A673 (cell line): Measurements from ENCODE around the gene HDAC1. TPM values are rescaled to one million over a fixed set of nuclear protein-coding genes. Genes with fewer than 3 reads are reported as not detected.

Experiments
- BruUV-seq: library from RNA; stranded (reverse); fragments of 400-500 nt; replicated peaks from 2 replicates; lab custom pipeline; 2021; lab: Mats Ljungman, UMichigan
- CTCF ChIA-PET: fragments of 300-600 bp; sonication (Branson Sonifier 250); formaldehyde crosslinking; loops from one replicate; lab custom pipeline; 2022; ENCODE audit warnings: antibody characterized with exemption; lab: Charles Lee
- POLR2A ChIA-PET: fragments of 300-600 bp; sonication (Branson Sonifier 250); formaldehyde crosslinking; loops from one replicate; lab custom pipeline; 2022; ENCODE audit warnings: antibody characterized with exemption; ENCODE audit not compliant: low non-redundant PET; lab: Charles Lee
- DNase-seq: peaks from one replicate; pipeline ENCODE4 v3.0.0-alpha.2; 2015; ENCODE audit warnings: low spot score
- H3K27ac ChIP-seq: fragments of 200-600 bp; sonication (generic); 2 replicates; pipeline ENCODE4 v1.5.1; 2016; ENCODE audit warnings: mixed run types, low read depth, mild to moderate bottlenecking, mixed read lengths, antibody characterized with exemption, low read length; ENCODE audit not compliant: poor library complexity, severe bottlenecking
- H3K27me3 ChIP-seq: fragments of 200-600 bp; sonication (generic); replicated peaks from 2 replicates; pipeline ENCODE4 v1.6.1; 2017; ENCODE audit warnings: mixed run types, low read depth, mild to moderate bottlenecking, mixed read lengths, antibody characterized with exemption, low read length; ENCODE audit not compliant: insufficient read depth, poor library complexity
- H3K36me3 ChIP-seq: fragments of 200-600 bp; sonication (generic); 2 replicates; pipeline ENCODE4 v1.6.1; 2016; ENCODE audit warnings: mixed run types, mild to moderate bottlenecking, mixed read lengths, antibody characterized with exemption, low read length; ENCODE audit not compliant: insufficient read depth, poor library complexity, severe bottlenecking
- H3K4me1 ChIP-seq: fragments of 200-600 bp; sonication (generic); 2 replicates; pipeline ENCODE4 v1.6.1; 2017; ENCODE audit warnings: mixed run types, mild to moderate bottlenecking, mixed read lengths, antibody characterized with exemption, low read length; ENCODE audit not compliant: insufficient read depth, poor library complexity, severe bottlenecking
- H3K4me3 ChIP-seq: fragments of 200-600 bp; sonication (generic); 2 replicates; pipeline ENCODE4 v1.5.1; 2016; ENCODE audit warnings: low read depth, mixed run types, mild to moderate bottlenecking, mixed read lengths, low read length; ENCODE audit not compliant: poor library complexity, severe bottlenecking
- H3K9me3 ChIP-seq: fragments of 200-600 bp; sonication (generic); 2 replicates; pipeline ENCODE4 v1.6.1; 2016; ENCODE audit warnings: mixed run types, low read depth, mild to moderate bottlenecking, mixed read lengths, antibody characterized with exemption, low read length; ENCODE audit not compliant: poor library complexity, severe bottlenecking
- EZH2 ChIP-seq: fragments of 200-600 bp; sonication (generic); IDR thresholded peaks from 2 replicates; pipeline ENCODE4 v1.6.1; 2017; ENCODE audit warnings: borderline replicate concordance, low read depth, mild to moderate bottlenecking, mixed read lengths, antibody characterized with exemption, low read length; ENCODE audit not compliant: poor library complexity, severe bottlenecking
- intact Hi-C: fragments of 100-400 bp; cut with micrococcal nuclease; formaldehyde crosslinking; loops from one replicate; pipeline ENCODE4 v1.10.0; 2022; ENCODE audit not compliant: unreplicated experiment
- total RNA-seq: library from RNA; stranded (reverse); gene quantifications from 2 replicates; pipeline ENCODE4 v1.2.3, GENCODE V29; 2021
- TF ChIP-seq, protein P1 (sequence below): fragments of 300-800, 200-600 bp; sonication (generic); conservative IDR thresholded peaks from 2 replicates; pipeline ENCODE4 v1.5.1; 2017; ENCODE audit warnings: low read depth, mild to moderate bottlenecking, antibody characterized with exemption, low read length, moderate library complexity, mixed read lengths

The HDAC1 gene
- total RNA-seq, 1 experiment from 2014 or later: 195 TPM

DNA sequence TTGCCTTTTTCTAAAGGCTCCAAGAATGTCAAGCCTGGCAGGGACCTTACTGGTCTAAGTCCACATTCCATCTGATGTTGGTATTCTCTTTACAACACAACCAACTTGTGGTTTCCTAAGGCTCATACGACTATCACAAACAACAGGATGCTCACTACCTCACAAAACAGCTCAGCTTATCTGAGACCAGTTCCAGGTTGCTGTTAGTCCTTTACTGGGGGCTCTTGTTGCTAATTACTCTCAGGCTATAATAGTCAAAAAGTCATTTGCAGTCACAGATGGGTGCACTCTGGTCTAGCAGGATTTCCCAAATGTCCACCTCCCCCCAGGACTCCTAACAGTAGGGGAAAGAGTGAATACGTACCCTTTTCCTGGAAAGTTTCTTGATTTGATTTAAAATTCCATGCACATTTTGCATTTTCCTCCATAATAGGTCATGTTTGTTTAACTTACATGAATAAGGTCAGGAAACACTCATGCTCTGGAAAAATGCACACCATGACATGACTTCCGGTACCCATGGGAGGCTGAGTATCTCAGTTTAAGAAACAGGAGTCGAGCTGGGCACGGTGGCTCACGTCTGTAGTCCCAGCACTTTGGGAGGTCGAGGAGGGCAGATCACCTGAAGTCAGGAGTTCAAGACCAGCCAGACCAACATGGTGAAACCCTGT, 24.8 kb upstream of the HDAC1 start:
- no peak overlapping the region for H3K27ac ChIP-seq
- ChIA-PET CTCF (no interaction called here), POLR2A (no interaction called here)
- no peaks in the 10 kb centered on the region for H3K27me3 ChIP-seq
- DNase-seq: no peak
- no peaks in the 10 kb centered on the region for H3K36me3 ChIP-seq
- BruUV-seq: no TSS peak
- no peak overlapping the region for H3K4me3 ChIP-seq
- intact Hi-C loops: no loop called here
- no peaks in the 10 kb centered on the region for H3K4me1 ChIP-seq
- no peaks in the 10 kb centered on the region for H3K9me3 ChIP-seq
- TF ChIP-seq, protein P1, sequence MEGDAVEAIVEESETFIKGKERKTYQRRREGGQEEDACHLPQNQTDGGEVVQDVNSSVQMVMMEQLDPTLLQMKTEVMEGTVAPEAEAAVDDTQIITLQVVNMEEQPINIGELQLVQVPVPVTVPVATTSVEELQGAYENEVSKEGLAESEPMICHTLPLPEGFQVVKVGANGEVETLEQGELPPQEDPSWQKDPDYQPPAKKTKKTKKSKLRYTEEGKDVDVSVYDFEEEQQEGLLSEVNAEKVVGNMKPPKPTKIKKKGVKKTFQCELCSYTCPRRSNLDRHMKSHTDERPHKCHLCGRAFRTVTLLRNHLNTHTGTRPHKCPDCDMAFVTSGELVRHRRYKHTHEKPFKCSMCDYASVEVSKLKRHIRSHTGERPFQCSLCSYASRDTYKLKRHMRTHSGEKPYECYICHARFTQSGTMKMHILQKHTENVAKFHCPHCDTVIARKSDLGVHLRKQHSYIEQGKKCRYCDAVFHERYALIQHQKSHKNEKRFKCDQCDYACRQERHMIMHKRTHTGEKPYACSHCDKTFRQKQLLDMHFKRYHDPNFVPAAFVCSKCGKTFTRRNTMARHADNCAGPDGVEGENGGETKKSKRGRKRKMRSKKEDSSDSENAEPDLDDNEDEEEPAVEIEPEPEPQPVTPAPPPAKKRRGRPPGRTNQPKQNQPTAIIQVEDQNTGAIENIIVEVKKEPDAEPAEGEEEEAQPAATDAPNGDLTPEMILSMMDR: no peak
- no peak for TF ChIP-seq EZH2

DNA sequence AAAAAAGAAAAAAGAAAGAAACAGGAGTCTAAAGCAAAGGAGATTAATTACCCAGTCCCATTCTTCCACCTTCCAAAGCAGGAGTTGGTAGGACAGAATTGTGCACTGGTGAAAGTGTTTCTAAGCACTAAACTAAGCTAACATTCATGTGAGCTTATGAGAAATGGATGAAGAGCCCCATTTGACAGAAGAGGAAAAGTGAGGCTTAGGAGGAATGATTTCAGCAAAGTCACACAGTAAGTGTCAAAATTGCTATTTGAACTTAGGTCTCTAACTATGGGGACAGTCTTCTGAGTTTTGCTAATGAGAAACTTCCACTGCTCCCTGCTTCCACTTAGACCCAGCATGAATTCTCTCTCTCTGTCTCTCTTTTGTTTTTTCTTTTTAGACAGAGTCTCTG, 22.1 kb upstream of the HDAC1 start:
- ChIA-PET CTCF (no interaction called here), POLR2A (no interaction called here)

DNA sequence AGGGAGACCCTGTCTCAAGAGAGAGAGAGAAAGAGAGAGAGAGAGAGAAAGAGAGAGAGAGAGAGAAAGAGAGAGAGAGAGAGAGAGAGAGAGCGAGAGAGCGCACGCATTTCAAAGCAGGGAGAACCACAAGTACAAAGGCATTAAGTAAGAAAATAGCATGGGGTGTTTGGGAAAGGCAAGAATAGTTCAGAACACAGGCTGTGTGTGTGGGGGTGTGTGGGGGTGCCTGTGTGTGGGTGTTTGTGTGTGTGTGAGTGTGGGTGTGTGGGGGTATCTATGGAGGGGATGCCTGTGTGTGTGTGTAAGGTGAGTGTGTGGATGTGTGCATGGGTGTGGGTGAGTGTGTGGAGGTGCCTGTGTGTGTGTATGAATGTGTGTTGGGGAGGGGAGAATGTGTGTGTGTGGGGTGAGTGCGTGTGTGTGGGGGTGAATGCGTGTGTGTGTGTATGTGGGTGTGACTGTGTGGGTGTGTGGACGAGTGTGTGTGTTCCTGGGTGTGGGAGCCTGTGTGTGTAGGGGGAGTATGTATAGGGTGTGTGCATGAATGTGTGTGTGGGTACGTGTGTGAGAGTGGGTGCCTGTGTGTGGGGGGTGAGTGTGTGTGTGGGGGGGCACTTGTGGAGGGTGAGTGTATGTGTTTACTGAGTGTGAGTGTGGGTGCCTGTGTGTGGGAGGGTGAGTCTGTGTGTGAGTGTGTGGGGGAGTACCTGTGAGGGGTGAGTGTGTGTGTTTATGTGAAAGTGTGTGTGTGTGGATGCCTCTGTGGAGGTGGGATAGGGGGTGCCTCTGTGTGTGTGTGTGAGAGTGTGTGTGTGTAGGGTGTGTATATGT, 19.1 kb upstream of the HDAC1 start:
- no peaks in the 10 kb centered on the region for H3K36me3 ChIP-seq
- no peaks in the 10 kb centered on the region for H3K9me3 ChIP-seq
- BruUV-seq: no TSS peak
- no peak for DNase-seq
- ChIA-PET CTCF (interaction anchor here (0.6 kb wide), 1 partner anchor 122 kb away, joined by 3 read pairs; no protein-coding TSS in a partner anchor), POLR2A (no interaction called here)
- TF ChIP-seq EZH2: no peak
- no peak overlapping the region for H3K27ac ChIP-seq
- no peak overlapping the region for H3K4me3 ChIP-seq
- intact Hi-C loops: no loop called here
- H3K27me3 ChIP-seq: no peaks in the 10 kb centered on the region
- no peaks in the 10 kb centered on the region for H3K4me1 ChIP-seq

More for the DNA sequence above, 22.1 kb upstream of the HDAC1 start:
- no peaks in the 10 kb centered on the region for H3K36me3 ChIP-seq
- intact Hi-C loops: no loop called here
- no peaks in the 10 kb centered on the region for H3K27me3 ChIP-seq
- no peak overlapping the region for H3K4me3 ChIP-seq
- no peak for DNase-seq
- H3K27ac ChIP-seq: no peak overlapping the region
- no peaks in the 10 kb centered on the region for H3K9me3 ChIP-seq
- H3K4me1 ChIP-seq: no peaks in the 10 kb centered on the region
- no TSS peak for BruUV-seq
- no peak for TF ChIP-seq EZH2
- TF ChIP-seq, protein P1: no peak
